GM23338 (cell line): ENCODE results near the gene DMTF1. TPM values are rescaled to one million over a fixed set of nuclear protein-coding genes. Genes with fewer than 3 reads are reported as not detected.

Experiments used
- ATAC-seq: fragments of 200-7000 bp; cut with Tn5 transposase; 3 replicates; pipeline ENCODE4 v1.9.1; 2020
- DNase-seq: peaks from one replicate; pipeline ENCODE4 v3.0.0-alpha.2; 2015; ENCODE audit warnings: low spot score
- H2AFZ ChIP-seq: fragments of 200-600 bp; sonication (generic); 2 replicates; pipeline ENCODE4 v1.8.0; 2016; ENCODE audit warnings: antibody characterized with exemption, mild to moderate bottlenecking, moderate library complexity
- H3F3A ChIP-seq: fragments of 200-600 bp; sonication (generic); replicated peaks from 2 replicates; pipeline ENCODE4 v1.8.0; 2017; ENCODE audit warnings: antibody characterized with exemption, mixed run types, low read depth
- H3K27ac ChIP-seq: fragments of 200-600 bp; sonication (generic); 2 replicates; pipeline ENCODE4 v1.6.1; 2016; ENCODE audit warnings: low read depth
- H3K27me3 ChIP-seq: fragments of 200-600 bp; sonication (generic); 2 replicates; pipeline ENCODE4 v1.8.0; 2016; ENCODE audit warnings: mild to moderate bottlenecking, mixed run types, moderate library complexity; ENCODE audit not compliant: insufficient read depth
- H3K36me3 ChIP-seq: fragments of 200-600 bp; sonication (generic); 2 replicates; pipeline ENCODE4 v1.8.0; 2016; ENCODE audit warnings: mild to moderate bottlenecking; ENCODE audit not compliant: insufficient read depth
- H3K4me1 ChIP-seq: fragments of 200-600 bp; sonication (generic); 2 replicates; pipeline ENCODE4 v1.8.0; 2016; ENCODE audit warnings: mild to moderate bottlenecking, moderate library complexity; ENCODE audit not compliant: insufficient read depth
- H3K4me2 ChIP-seq: fragments of 200-600 bp; sonication (generic); 2 replicates; pipeline ENCODE4 v1.7.1; 2017; ENCODE audit warnings: mixed run types
- H3K4me3 ChIP-seq: fragments of 200-600 bp; sonication (generic); 2 replicates; pipeline ENCODE4 v1.6.1; 2016; ENCODE audit warnings: mixed run types
- H3K79me2 ChIP-seq: fragments of 200-600 bp; sonication (generic); replicated peaks from 2 replicates; pipeline ENCODE4 v1.8.0; 2017; ENCODE audit warnings: mild to moderate bottlenecking; ENCODE audit not compliant: insufficient read depth
- H3K9me2 ChIP-seq: fragments of 200-600 bp; sonication (generic); 2 replicates; pipeline ENCODE4 v1.8.0; 2017; ENCODE audit not compliant: insufficient read depth
- H4K20me1 ChIP-seq: fragments of 200-600 bp; sonication (generic); replicated peaks from 2 replicates; pipeline ENCODE4 v1.8.0; 2017; ENCODE audit warnings: mild to moderate bottlenecking; ENCODE audit not compliant: insufficient read depth
- H3K27ac Mint-ChIP-seq: 2 replicates; pipeline ENCODE4 v1.8.0; 2020; ENCODE audit warnings: inconsistent platforms, mild to moderate bottlenecking, moderate library complexity, mixed read lengths
- H3K27me3 Mint-ChIP-seq: 3 replicates; pipeline ENCODE4 v1.8.0; 2022; ENCODE audit warnings: low read depth, mild to moderate bottlenecking, moderate library complexity, mixed read lengths, inconsistent platforms; ENCODE audit not compliant: insufficient read depth, poor library complexity
- H3K36me3 Mint-ChIP-seq: 3 replicates; pipeline ENCODE4 v1.8.0; 2021; ENCODE audit warnings: low read depth, mild to moderate bottlenecking, inconsistent platforms, moderate library complexity, mixed read lengths
- H3K4me1 Mint-ChIP-seq: 3 replicates; pipeline ENCODE4 v1.8.0; 2020; ENCODE audit warnings: mild to moderate bottlenecking, inconsistent platforms, mixed read lengths
- H3K4me3 Mint-ChIP-seq: 3 replicates; pipeline ENCODE4 v1.8.0; 2021; ENCODE audit warnings: moderate library complexity, mild to moderate bottlenecking, inconsistent platforms, mixed read lengths
- H3K9me3 Mint-ChIP-seq: 3 replicates; pipeline ENCODE4 v1.8.0; 2020; ENCODE audit warnings: moderate library complexity, mild to moderate bottlenecking, inconsistent platforms, mixed read lengths
- CREB1 ChIP-seq: fragments of 250-450 bp; sonication (Bioruptor Pico); IDR thresholded peaks from 2 replicates; pipeline ENCODE4 v1.5.0; 2020; ENCODE audit warnings: low read depth, mild to moderate bottlenecking, moderate library complexity
- EZH2 ChIP-seq: fragments of 200-600 bp; sonication (generic); IDR thresholded peaks from one replicate; pipeline ENCODE4 v1.8.0; 2017; ENCODE audit warnings: antibody characterized with exemption, mild to moderate bottlenecking, low read depth; ENCODE audit not compliant: unreplicated experiment
- EZH2phosphoT487 ChIP-seq: fragments of 200-600 bp; sonication (generic); IDR thresholded peaks from one replicate; pipeline ENCODE4 v1.8.1; 2018; ENCODE audit warnings: antibody characterized with exemption; ENCODE audit not compliant: unreplicated experiment
- JUNB ChIP-seq: IDR thresholded peaks from one replicate; pipeline ENCODE4 v1.6.1; 2016; ENCODE audit warnings: antibody characterized with exemption; ENCODE audit not compliant: unreplicated experiment
- NANOG ChIP-seq: IDR thresholded peaks from 2 replicates; pipeline ENCODE4 v1.6.1; 2016; ENCODE audit warnings: antibody characterized with exemption, borderline replicate concordance
- ZNF114 ChIP-seq: fragments of 250-450 bp; sonication (Bioruptor Pico); IDR thresholded peaks from 2 replicates; pipeline ENCODE4 v1.5.0; 2020; ENCODE audit warnings: mild to moderate bottlenecking, moderate library complexity
- ZNF462 ChIP-seq: fragments of 250-450 bp; sonication (Bioruptor Pico); IDR thresholded peaks from 2 replicates; pipeline ENCODE4 v1.5.0; 2020; ENCODE audit warnings: mild to moderate bottlenecking, moderate library complexity
- polyA plus RNA-seq: library from polyadenylated mRNA; unstranded; fragments of >200 nt; fragmentation: Nextera tagmentation; extraction: Ambion mirVana; gene quantifications from 2 replicates; pipeline ENCODE4 v1.2.1, GENCODE V29; 2016
- total RNA-seq: library from RNA; depleted of rRNA; stranded (reverse); fragments of >200 nt; shearing (Covaris generic); gene quantifications from 2 replicates; pipeline ENCODE4 v1.2.3, GENCODE V29; 2014

Gene DMTF1
- total and polyA plus RNA-seq, 2 experiments from 2014 or later, result 60.4 to 114 TPM

DNA sequence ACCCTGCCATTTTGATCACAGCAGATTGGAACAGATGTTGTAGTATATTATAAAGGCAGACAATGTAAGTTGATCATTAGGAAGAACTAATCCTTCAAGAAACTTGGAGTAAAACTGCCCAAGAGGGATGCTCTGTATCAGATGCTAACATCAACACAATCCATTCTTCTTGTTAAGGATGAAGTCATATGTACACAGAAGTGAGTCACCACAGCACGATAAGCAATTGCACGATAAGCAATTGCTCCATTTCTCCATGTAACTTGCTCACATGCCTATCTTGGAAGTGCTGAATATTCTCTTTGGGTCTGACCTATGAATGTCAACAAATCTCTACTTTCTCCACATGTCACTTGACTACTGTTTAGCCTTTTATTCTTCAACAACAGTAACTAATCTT lies 41.5 kb upstream of the DMTF1 start:
- no peak for DNase-seq
- TF ChIP-seq ZNF462 (CRISPR knock-in tag) (no peak), CREB1 (CRISPR knock-in tag) (no peak), ZNF114 (no peak), JUNB (no peak), EZH2phosphoT487 (no peak), NANOG (no peak), EZH2 (no peak)
- Histone ChIP-seq H3K4me1 (no peaks in the 10 kb centered on the region), H3F3A (no peaks in the 10 kb centered on the region), H4K20me1 (no peaks in the 10 kb centered on the region), H3K36me3 (peaks cover 8% of the 10 kb centered on the region), H3K9me2 (0 out of 2 replicates have a peak, but pooled peaks cover 4% of the 10 kb centered on the region), H3K4me3 (no peak overlapping the region), H3K27me3 (no peaks in the 10 kb centered on the region), H3K4me2 (no peak overlapping the region), H3K27ac (no peak overlapping the region), H2AFZ (no peak overlapping the region), H3K79me2 (no peaks in the 10 kb centered on the region)
- no peaks in the 10 kb centered on the region for H3K4me1 Mint-ChIP-seq
- H3K27me3 Mint-ChIP-seq, result no peaks in the 10 kb centered on the region
- H3K4me3 Mint-ChIP-seq, result no peak overlapping the region
- H3K27ac Mint-ChIP-seq, result no peak overlapping the region
- peaks cover 7% of the 10 kb centered on the region; the same call in 1 of the 3 replicates for H3K36me3 Mint-ChIP-seq
- no peak for ATAC-seq
- H3K9me3 Mint-ChIP-seq, result peaks cover 20% of the 10 kb centered on the region

GRCh38 chr7:87111877-87112276 lies 40.4 kb upstream of the DMTF1 start:
- H3K27me3 Mint-ChIP-seq, result no peaks in the 10 kb centered on the region
- no peak overlapping the region for H3K4me3 Mint-ChIP-seq
- H2AFZ ChIP-seq, result no peak overlapping the region
- TF ChIP-seq JUNB, result no peak
- TF ChIP-seq ZNF462 (CRISPR knock-in tag), result no peak
- TF ChIP-seq ZNF114, result no peak

More at GRCh38 chr7:87111877-87112276, 40.4 kb upstream of the DMTF1 start:
- Histone ChIP-seq H3K36me3 (peaks cover 8% of the 10 kb centered on the region), H3F3A (no peaks in the 10 kb centered on the region), H3K27me3 (no peaks in the 10 kb centered on the region), H3K9me2 (no peaks in the 10 kb centered on the region), H3K27ac (no peak overlapping the region), H3K4me3 (no peak overlapping the region), H3K4me2 (no peak overlapping the region), H3K4me1 (no peaks in the 10 kb centered on the region), H3K79me2 (no peaks in the 10 kb centered on the region), H4K20me1 (no peaks in the 10 kb centered on the region)
- H3K36me3 Mint-ChIP-seq, result peaks cover 7% of the 10 kb centered on the region; the same call in 1 of the 3 replicates
- no peaks in the 10 kb centered on the region for H3K4me1 Mint-ChIP-seq
- DNase-seq, result no peak
- no peak overlapping the region for H3K27ac Mint-ChIP-seq
- peaks cover 18% of the 10 kb centered on the region for H3K9me3 Mint-ChIP-seq
- ATAC-seq, result no peak
